ENCODE measurements around the gene POTEF.
"Not testable (repeated sequence)": the region's sequence is repeated elsewhere in the genome, so short reads cannot be mapped to it uniquely, and the experiment has no call there.

Gene POTEF

DNA sequence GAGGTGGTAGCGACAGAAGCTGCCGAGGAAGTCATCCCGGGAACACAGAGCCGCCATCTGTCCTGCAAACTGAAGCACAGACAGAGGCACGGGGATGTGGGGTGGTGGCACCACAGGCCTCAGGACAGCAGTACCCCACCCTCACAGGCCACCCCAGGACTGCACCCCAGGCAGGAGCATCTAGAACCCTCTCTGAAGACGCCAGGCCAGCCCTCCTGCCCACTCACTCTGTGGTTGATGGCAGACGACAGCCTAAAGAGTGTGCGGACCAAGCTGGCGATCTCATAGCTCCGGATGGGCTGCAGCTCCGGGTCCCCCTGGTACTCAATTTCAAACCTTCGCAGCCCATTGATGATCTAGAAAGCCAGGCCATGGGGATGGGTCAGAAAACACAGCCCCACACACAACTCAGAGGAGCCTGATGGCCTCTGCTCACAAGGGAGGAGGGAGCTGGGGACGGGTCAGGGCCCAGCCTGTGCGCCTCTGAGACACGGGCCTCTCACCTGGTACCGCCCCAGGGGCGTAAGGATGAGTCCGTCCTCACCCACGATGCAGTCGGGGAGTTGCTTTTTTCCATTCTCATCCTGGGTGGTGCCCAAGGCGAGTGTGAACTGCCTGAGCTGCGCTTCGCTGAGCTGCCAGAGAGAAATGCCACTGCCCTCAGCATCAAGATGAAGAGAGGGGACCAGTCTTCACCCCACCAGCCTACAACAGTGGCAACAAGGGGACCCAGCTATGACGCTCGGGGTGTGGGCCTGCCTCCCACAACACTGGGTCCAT, 24.0 kb upstream of the POTEF start:
- no peak for DNase-seq

DNA sequence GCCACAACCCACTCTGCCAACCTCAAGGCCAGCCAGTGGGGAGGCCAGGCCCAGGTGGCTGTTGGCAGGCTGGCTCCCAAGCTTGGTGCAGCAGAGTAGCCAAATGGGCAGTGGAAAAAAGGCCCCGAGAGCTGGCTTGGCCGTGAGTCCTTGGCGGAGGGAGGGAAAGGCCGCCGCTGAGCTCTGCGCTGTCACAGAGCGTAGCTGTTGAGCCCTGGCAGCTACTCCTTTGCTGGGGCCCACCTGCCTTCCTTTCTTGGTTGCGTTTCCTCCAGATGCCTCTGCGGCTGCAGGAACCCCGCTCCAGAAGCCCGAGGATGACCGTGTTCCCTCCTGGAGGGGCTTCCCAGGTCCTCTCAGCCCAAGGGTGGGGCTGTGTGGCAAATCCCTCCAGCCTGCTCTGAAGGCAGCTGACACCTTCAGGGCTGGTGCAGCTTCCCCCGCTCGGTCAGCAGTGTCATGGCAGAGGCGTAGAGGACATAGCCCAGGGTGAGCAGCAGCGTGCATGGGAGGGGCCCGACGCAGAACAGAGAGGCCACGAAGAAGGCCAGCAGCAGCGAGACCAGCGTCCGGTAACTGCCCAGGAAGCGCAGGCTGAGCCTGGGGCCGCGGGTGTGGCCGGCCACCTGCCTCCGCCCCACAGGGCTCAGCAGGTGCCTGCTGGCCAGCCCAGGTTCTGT, 23.3 kb upstream of the POTEF start:
- not testable (repeated sequence) for DNase-seq

DNA sequence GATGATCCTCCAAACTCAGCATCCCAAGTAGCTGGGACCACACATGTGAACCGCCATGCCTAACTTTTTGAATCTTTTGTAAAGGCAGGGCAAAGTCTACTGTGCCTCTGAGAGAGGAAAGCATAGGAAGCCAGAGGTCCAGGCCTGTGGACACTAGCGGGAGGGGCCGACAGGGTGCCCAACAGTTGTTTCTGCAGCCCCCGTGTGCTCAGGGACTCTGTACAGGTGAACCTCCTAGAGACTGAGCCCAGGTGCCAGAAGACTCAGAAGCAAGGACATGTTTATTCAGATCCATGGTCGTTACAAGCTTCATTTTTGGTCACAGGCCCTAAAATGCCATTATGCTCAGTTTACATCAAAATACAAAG, 22.1 kb upstream of the POTEF start:
- not testable (repeated sequence) for DNase-seq

DNA sequence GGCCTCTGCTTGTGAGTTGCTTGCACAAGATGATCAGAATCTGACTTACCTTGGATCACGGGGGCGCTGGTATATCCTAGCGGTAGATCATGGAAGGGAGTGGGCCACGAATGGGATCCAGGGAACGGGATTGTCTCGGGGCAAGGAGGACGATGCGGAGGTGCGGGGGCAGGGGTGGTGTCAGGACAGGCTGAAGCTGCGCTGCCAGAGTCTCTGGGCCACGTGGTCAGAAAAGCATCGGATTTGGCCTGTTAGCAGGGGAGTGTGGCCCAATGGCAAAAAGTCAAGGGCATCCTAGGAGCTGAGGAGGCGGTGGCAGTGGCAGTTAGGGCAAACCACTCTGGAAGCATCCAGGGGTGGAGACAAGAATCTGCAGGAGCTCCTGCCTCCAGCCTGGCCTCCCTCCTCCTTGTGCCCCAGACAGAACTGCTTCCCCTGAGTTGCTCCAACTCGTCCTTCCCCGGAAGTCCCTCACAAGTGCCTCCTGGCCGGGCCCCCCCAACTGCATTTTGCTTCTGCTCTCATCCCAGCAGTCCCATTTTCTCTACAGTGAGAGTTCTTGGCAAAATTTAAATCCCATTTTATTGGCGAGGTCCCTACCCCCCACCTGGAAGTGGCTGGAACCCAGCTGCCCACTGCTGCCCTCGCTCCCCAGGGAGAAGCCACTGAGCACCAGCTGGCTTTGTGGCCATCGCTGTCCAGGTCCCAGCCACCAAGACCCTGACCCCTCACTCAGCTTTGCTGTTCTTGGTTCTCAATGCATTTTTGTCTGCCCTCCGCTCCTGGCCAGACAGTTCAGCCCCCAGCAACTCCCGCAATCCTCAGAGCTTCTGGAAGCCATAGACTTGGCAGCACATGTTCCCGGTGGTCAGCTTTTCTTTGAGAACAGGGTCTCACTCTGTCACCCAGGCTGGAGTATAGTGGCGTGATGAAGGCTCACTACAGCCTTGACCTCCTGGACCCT, 21.4 kb upstream of the POTEF start:
- DNase-seq = no peak

DNA sequence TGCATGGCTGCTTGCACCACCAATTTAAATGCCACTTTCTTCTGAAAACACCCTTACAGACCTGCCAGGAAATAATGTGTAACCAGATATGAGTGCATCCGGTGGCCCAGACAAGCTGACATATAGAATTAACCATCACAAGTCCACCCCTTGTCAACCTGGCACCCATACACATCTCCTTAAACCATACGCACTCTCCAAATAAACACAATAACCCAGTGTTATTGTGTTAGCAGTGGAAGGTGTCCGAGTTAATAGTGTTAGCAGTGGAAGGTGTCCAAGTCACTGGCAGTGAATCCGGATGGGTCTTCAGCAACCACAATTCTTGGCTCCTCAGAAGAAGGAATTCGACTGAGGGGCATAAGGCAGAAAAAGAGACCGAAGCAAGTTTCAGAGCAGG, 19.5 kb upstream of the POTEF start:
- not testable (repeated sequence) for DNase-seq

DNA sequence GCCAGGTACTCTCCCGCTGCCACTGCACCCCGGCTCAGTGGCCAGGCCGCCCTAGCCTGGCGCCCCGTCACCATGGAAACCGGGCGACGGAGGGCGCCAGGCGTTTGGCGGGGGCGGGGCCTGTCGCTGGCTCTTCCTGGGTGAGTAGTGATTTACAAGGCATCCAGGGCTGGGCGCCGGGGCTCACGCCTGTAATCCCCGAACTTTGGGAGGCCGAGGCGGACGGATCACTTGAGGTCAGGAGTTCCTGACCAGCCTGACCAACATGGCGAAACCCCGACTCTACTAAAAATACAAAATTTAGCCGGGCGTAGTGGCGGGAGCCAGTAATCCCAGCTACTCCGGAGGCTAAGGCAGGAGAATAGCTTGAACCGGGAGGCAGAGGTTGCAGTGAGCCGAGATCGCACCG, 16.0 kb upstream of the POTEF start, which contains the start of gene CCDC74B:
CCDC74B (minus strand) TSS at position 107 of the 409 bp plus-strand sequence. CDS start 116 bp downstream, outside the sequence.
- peak in 1 of 4 experiments; percentile 20 for DNase-seq

DNA sequence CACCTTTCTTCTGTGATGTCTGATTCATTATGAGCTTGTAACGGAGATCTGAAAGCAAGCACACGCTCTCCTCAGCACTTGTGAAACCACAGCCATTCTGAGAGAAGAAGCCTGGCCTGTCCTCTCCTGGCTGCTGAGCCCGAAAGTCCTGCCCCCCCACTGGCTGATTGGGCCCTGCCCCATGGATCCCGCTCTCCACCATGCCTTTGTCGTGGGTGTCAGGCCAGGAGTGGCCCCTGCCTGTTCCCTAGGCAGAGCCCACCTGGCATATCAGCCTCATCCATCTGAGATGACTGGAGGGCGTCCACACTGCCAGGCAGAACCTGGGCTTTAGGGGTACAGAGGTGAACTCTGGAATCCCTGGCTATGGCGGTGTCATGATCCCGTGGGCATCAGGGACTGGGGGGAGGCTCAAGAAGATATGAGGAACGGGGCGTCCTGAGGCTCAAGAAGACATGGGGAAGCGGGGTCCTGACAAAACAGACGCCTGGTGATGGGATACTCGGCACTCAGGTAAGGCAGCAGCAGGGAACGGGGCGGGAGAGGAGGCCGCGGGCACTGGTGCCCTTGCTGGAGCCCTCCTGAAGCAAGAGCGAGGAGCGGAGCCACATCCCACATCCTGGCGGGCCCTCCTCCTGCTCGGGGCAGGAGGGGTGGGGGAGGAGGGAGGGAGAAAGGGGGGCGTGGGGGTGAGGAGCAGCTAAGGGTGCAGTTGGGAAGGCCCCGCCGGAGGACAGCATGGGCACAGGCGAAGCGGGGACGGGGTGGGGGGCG, 14.4 kb upstream of the POTEF start:
- not testable (repeated sequence) for DNase-seq

GRCh38 chr2:130142396-130143265, 13.6 kb upstream of the POTEF start:
- not testable (repeated sequence) for DNase-seq

- not testable (repeated sequence) for DNase-seq
Observed at GRCh38 chr2:130141645-130142370, 12.8 kb upstream of the POTEF start.

DNA sequence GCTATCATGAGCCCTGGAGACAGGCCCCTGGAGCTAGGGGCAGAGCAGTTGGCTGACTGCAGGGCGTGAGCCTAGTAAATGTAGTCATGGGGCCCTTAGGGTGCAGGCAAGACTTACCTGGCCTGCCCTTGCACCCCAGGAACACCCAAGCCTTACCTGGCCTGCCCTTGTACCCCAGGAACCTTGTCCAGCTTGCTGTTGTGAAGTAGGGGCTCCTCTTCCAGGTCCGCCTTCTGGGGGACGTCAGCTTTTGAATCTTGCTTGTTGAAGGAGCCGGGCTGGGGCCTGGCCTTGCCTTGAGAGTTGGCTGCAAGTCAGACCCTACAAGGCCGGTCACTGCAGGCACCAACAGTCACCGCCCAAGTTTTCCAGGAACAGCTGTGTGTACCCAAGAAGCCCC, 12.0 kb upstream of the POTEF start:
- DNase-seq = not testable (repeated sequence)

- DNase-seq = not testable (repeated sequence)
Observed at GRCh38 chr2:130140516-130140915, 11.5 kb upstream of the POTEF start.

DNA sequence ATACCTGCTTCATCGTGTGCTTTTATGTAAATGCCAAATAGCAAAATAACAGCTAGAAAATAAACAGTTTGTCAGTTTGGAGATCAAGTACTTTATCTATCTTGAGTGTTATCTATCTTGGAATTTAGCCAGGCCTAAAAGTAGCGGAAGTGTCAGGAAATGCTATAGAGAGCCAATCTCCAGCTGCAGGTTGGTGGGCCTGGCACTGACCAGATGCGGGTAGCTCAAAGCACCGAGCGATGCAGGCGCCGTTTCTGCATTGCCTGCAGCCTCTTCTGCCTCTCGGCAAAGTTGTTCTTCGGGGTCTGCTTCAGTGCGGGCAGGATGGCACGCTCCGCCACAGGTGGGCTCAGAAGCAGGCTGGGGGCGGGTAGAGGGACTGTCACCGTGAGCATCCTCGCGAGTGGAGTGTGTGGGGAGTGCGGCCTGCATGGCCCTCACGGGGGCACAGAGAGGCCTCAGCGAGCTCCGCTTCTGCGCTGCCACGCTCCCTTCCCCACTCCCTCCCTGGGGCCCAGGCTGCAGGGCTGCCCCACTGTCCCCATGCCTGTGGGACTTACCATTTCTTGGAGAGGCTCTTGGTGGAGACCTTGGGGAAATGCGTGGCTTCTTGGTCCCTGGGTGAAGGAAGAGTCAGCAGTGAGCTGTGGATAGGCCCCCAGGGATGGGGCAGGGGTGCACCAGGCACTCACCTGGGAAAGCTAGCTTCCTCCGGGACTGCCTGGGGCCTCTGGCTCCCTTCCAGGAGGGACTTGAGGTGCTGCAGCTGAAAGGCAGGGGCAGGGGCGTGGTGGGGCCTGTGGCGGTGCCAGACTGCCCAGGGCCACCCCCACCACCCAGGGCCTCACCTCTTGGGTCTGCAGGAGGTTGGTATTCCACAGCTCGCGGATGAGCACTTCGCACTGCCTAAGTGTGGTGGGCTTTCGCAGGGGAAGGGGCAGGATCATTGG, 10.6 kb upstream of the POTEF start:
- not testable (repeated sequence) for DNase-seq

DNA sequence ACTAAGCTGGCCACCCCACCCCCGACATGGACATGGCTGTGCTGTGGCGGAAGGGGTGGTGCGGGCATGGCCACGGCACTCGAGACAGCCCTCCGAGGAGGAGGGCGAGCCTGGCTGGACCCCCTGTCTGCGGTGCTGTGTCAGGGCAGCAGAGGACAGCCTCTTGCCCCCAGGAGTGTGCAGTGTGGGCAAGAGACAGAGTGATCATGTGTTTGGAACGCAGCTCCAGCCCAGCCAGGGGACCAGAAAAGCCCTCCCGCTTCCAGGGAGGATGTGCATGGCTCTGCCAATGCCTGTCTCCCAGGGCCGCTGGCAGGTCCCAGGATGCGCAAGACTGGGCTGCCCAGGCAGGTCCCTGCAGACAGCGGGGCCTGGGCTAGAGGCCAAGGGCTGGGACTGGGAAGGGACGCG, 9.8 kb upstream of the POTEF start:
- not testable (repeated sequence) for DNase-seq

- not testable (repeated sequence) for DNase-seq
Observed at GRCh38 chr2:130138326-130138725, 9.3 kb upstream of the POTEF start.

- DNase-seq = not testable (repeated sequence)
Observed at GRCh38 chr2:130137118-130137517, 8.1 kb upstream of the POTEF start.

GRCh38 chr2:130136546-130136945, 7.5 kb upstream of the POTEF start:
- not testable (repeated sequence) for DNase-seq

GRCh38 chr2:130135692-130136541, 6.9 kb upstream of the POTEF start:
- DNase-seq = no peak

DNA sequence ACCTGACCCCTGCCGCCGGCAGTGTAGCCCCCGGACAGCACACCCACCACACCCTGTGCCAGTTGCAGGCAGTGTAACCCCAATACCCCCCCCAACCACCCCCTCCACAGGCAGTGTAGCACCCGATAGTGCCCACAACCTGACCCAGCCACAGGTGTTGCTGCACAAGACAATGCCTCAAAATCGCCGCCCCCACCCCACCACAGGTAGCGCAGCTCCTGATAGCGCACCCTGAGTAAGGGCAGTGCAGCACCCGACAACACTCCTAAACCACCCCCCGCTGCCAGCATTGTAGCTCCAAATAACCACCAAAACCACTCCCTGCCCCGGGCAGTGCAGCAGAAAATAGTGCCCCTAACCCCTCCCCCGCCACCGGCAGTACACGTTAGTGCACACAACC, 558 bp downstream of the POTEF start:
- not testable (repeated sequence) for DNase-seq

All from activated naive CD4-positive, alpha-beta T cell (primary cell).